HG03521 (cell line): ENCODE results near the gene OR52B6.
"Not testable (repeated sequence)": the region's sequence is repeated elsewhere in the genome, so short reads cannot be mapped to it uniquely, and the experiment has no call there.

Experiments used
- ATAC-seq: cut with Tn5 transposase; IDR thresholded peaks from one replicate; pipeline ENCODE4 v1.9.1; 2021; ENCODE audit warnings: mild to moderate bottlenecking, moderate library complexity; ENCODE audit not compliant: unreplicated experiment

Gene OR52B6

DNA sequence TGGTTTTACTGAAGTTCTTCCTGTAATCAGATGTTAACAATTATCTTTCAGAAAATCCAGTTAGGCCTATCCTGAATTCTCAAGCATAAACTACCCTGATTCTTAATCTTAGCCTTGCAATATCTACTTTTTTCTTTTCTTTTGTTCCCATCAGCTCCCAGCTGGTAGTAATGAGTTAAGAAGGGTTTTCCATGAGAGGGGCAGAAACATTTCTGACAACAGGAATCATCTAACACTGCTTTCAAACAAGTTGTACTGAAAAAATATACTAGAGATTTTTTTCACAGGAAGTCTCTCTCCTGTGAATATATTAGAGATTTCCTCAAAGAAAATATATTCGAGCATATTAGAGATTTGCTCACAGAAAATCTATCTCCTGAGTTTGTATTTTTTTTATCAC lies 12.5 kb downstream of the OR52B6 start:
- no peak for ATAC-seq

- no peak for ATAC-seq
Measured at GRCh38 chr11:5596607-5597201, 16.0 kb downstream of the OR52B6 start, which contains the start of gene TRIM6. TSS of gene TRIM6 (plus strand) at chr11:5596637. CDS start at chr11:5596898, 261 bp downstream.

DNA sequence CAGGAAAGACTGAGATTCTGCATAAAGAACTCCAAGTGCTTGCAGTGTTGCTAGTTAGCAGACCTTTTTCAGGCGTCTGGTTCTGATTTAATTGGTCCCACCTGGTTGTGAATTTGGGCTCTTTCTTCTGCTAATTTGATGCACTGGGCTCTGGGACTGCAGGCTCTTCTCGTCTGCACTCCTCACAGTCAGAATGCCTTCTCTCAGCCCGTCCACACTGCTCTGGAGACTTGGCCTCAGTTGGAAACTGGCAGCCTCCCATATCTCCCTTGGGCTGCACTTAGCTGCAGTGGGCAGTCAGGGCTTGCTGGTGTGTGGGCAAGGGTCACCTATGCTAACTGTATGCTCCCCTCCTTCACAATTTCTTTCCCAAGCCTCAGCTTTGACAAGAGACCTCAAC lies 17.3 kb downstream of the OR52B6 start:
- ATAC-seq = no peak

DNA sequence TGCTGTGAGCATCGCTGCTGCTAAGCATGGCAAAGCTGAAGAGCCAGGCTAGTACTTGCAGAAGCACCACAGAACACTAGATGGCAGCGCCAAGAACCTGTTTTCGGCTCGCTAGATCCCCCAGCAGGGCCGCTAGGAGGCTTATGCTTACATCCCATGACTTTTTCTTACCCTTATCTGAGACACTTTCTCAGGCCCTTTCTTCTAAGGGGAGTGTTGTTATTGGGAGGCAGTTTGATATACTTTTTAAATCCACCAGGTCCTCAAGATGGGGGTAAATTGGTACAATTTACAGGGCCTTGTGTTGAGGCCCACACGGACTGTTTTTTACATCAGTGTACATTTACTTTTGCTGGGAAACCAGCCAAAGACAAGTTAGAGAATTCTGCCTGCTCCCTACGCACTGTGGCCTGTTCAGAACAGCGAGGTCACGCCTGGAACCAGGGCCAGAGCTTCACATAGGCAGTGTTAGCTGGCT lies 19.7 kb downstream of the OR52B6 start:
- peak; percentile 94 for ATAC-seq

GRCh38 chr11:5602791-5603190 lies 22.1 kb downstream of the OR52B6 start:
- not testable (repeated sequence) for ATAC-seq

- ATAC-seq = no peak
Measured at GRCh38 chr11:5603326-5603725, 22.6 kb downstream of the OR52B6 start.

DNA sequence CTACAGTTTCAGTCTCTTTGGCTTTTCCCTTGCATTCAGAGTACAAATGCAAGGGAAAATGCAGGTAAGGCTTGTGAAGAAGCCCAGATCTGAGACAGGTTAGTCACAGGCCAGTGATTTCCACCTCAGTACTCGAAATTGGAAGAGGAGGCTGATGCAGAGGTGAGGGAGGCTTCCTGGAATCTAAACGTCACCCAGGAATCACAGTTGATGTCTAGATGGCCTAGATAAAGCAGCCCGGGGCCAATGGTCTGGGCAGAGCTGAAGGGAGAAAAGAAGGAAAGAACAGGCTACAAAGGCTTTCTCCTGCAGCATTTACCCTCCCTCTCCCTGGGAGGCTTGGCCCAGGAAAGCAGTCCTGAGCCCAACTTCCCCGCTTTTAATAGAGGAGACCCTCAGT lies 24.2 kb downstream of the OR52B6 start:
- no peak for ATAC-seq

DNA sequence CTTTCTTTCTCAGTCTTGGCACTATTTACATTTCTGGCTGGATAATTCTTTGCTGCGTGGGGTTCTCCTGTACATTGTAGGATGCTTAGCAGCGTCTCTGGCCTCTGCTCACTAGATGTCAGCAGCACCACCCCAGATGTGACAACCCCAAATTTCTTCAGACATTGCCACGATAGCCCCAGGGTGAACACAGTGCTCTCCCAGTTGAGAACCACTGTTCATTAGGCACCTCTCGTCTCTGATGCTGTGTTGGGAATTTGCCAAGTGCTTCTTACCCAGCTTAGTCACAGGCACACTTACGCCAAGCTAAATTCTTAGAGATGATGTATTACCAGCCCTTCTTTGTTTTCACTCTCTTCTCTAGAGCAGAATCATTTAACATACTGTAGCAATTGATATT lies 25.2 kb downstream of the OR52B6 start:
- no peak for ATAC-seq

DNA sequence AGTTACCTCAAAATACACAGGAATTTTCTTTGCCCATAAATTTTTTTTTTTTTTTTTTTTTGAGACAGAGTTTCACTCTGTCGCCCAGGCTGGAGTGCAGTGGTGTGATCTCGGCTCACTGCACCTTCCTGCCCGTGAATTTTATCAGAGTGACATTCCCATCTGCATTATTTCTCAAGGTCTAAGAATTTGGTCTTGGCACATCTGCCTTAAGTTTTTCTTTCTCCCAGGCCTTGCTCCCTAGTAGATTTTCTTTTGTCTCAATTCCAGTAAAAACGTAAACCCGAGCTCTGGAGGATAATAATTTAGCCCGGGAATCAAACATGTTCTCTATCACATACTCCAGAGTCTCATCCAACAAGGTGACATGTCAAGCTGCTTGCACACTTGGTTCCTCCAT lies 28.1 kb downstream of the OR52B6 start:
- ATAC-seq = no peak

DNA sequence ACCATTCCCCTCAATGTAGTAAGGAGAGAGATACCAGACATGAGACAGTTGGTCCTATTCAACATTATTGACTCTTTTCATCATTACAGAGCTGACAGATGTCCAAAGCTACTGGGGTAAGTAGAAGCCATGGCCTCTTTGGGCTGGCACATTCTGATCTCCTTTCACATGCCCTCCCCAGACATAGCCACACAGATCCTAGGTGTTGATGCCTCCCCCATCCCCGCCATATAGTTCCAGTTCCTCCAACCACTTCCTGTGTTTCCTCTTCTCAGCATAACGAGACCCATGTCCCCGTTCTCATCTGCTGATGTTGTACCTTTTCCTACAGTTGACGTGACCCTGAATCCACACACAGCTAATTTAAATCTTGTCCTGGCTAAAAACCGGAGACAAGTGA lies 29.8 kb downstream of the OR52B6 start:
- ATAC-seq = no peak

GRCh38 chr11:5611627-5612026 lies 30.9 kb downstream of the OR52B6 start:
- ATAC-seq = no peak

DNA sequence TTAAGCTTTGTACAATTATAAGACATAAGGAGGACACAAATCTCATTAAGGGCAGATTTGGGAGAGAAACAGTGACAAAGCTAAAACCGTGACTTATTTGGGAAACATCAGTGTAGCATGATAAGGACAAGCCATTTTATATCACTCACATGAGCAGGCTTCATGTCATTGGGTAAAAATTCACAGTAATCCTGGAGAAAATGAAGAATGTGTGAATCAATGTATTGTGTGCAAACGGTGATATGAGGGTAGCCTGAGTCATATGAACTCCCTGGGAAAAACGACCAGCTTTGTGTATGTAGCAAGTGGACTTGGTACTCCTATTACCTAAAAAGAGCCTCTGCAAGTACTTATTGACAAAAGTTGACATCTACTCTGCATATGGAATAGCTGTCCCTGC lies 38.1 kb downstream of the OR52B6 start:
- no peak for ATAC-seq

DNA sequence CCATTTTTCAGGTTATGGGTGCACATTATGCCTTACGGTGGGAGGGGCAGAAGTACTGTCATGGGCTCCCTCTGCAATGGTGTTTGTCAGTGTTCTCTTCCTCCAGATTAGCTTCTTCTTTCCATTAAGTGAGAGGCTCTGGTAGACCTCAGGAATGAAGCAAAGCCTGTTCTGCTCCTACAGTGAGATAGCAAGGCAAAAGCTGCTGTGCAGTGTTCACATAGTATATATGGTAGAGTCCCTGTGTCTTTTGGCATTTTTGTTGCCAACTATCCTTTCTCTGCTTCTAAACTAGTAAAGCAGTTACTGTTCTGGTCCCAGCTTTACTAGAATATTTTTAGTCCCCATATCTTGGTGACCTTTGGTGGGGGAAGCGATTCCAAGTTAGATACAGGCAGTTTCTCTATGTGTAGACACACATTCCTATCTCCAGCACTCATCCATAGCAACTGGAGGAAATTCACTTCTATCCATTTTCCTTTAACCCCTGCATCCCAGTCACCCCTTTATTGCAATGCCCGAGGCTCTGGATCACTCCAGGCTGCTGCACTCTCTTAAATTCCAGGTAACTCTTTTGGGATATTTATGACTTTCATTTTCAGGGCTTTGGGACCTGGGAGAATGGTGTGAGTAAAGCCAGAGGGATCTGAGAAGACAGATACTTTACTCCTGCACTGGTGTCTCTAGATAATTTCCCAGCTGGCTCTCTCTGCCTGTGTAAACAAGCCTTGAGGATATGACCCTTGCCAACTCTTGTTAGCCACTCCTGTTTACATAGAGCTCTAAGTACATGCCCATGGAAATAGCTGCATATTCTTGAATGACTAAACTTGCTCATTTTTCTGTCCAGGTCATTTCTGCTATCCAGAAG lies 40.2 kb downstream of the OR52B6 start:
- ATAC-seq = no peak

GRCh38 chr11:5621580-5621979 lies 40.9 kb downstream of the OR52B6 start:
- ATAC-seq = no peak

GRCh38 chr11:5622802-5623201 lies 42.1 kb downstream of the OR52B6 start:
- no peak for ATAC-seq

- peak; percentile 98 for ATAC-seq
Measured at GRCh38 chr11:5624489-5625279, 44.0 kb downstream of the OR52B6 start, which contains the start of gene TRIM34. TSS of gene TRIM34 (plus strand) at chr11:5625001. CDS start at chr11:5632332, 7,331 bp downstream.

- no peak for ATAC-seq
Measured at GRCh38 chr11:5625281-5625680, 44.6 kb downstream of the OR52B6 start.

- no peak for ATAC-seq
Measured at GRCh38 chr11:5626196-5626595, 45.5 kb downstream of the OR52B6 start.

- no peak for ATAC-seq
Measured at GRCh38 chr11:5631417-5631816, 50.7 kb downstream of the OR52B6 start.
